GM21390 (cell line): ENCODE results near the gene OLFM1.

Experiments
- ATAC-seq: cut with Tn5 transposase; IDR thresholded peaks from one replicate; pipeline ENCODE4 v1.9.1; 2021; ENCODE audit not compliant: unreplicated experiment

The OLFM1 gene

GRCh38 chr9:135167356-135167755 lies 79.9 kb downstream of the OLFM1 start:
- no peak for ATAC-seq

GRCh38 chr9:135167849-135168655 lies 80.6 kb downstream of the OLFM1 start:
- no peak for ATAC-seq

- ATAC-seq = no peak
Observed at GRCh38 chr9:135169709-135170226, 82.3 kb downstream of the OLFM1 start.

GRCh38 chr9:135170535-135170934 lies 83.1 kb downstream of the OLFM1 start:
- no peak for ATAC-seq
